Measurements from ENCODE around the gene BUB1B.

BUB1B gene

GRCh38 chr15:40258544-40258943 is 97.7 kb downstream of the BUB1B start:
- DNase-seq = no peak

GRCh38 chr15:40259021-40259420 is 98.2 kb downstream of the BUB1B start:
- DNase-seq = no peak

GRCh38 chr15:40263024-40263754 is 102.3 kb downstream of the BUB1B start:
- no peak for DNase-seq

GRCh38 chr15:40264321-40265153 is 103.7 kb downstream of the BUB1B start:
- DNase-seq = no peak

- no peak for DNase-seq
Measured at GRCh38 chr15:40265355-40265754, 104.5 kb downstream of the BUB1B start.

- DNase-seq = no peak
Measured at GRCh38 chr15:40265875-40266274, 105.0 kb downstream of the BUB1B start.

GRCh38 chr15:40266828-40267304 is 106.0 kb downstream of the BUB1B start:
- no peak for DNase-seq

- no peak for DNase-seq
Measured at GRCh38 chr15:40267670-40268069, 106.8 kb downstream of the BUB1B start.

- DNase-seq = no peak
Measured at GRCh38 chr15:40269604-40270003, 108.7 kb downstream of the BUB1B start.

GRCh38 chr15:40270246-40270995 is 109.6 kb downstream of the BUB1B start:
- no peak for DNase-seq
